CD4-positive, alpha-beta T cell treated with Interleukin-15 for 4 hours (primary cell): ENCODE results near the gene VMAC.

Experiments
- DNase-seq: peaks from one replicate; pipeline ENCODE4 v3.0.0-alpha.2; 2020; ENCODE audit warnings: low spot score

The VMAC gene

DNA sequence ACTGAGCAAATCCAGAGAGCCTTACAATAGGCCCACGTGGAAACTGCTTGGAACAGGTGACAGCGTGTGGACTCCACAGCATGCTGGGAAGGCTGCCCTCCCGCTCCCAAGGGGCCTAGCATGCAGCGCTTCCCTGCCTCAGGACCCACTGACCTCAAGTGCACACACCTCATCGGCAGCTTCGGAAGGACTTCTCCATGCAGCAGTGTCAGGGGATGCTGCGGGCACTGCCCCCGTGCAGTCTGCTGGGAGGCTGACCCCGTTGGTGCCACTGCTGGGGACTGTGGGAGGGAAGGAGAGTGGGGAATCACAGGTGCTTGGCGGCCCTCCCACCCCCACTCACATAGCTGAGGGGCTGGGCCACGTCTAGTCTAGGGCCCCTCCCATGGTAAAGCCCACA is 26.6 kb downstream of the VMAC start:
- no peak for DNase-seq

- DNase-seq: no peak
Observed at GRCh38 chr19:5932146-5932545, 27.5 kb downstream of the VMAC start.

DNA sequence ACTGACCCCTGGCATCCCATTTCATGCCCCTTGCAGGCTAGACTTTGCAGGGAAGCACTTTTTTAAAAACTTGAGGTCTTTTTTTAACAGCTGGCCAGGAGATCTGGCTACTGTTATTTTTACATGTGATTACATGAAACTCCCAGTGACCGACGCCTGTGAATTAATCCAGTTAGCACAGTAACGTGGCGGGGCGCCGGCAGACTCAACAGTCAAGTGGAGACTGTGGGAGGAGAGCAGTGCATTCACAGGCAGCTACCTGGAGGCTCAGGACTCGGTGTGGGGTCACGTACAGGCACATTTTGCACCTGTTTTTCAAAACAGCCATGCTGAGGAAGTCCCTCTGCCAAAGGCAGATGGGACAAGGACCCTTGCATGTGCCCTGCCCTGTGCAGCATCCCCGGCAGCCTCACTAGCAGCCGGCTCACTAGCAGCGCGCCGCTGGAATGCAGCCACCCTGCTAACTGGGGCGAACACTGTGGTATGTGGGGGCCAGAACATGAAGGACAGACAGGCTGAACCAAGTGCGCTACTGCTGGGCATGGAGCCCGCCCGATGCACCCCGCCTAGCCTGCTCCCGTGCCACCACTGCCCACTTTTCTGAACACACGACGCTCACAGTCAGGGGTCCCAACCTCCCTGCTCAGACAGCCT is 28.1 kb downstream of the VMAC start:
- no peak for DNase-seq

DNA sequence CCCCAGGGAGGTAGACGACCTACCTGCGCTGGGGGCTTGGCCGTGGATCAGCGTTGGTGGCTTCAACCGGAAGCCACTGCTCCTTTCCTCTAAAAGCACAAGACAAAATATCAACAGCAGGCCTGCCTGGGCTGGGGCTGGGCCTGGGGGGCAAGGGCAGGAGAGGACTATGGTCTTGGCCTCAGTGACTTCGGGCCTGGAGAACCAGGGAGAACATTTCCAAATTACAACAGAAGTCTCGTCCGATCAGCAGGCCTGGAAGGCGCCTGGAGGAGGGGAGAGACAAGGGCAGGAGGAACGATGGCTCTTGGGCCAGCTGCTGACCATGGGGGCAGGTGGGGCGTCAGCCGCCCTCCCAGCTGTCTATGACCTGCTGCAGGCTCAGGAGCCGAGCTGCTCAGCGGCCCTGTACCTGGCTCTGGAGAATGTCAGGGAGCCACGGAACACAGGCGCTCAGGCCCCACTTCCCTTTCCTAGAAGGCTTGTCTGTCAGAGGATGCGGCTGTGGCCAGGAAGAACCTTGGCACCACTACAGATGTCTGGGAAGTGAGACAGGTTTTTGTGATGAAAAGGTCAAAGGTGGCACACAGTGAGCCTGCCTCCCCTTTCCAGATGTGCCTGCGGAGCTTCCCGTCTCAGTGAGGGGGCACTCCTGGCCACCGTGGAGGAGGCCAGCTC is 28.9 kb downstream of the VMAC start:
- no peak for DNase-seq

DNA sequence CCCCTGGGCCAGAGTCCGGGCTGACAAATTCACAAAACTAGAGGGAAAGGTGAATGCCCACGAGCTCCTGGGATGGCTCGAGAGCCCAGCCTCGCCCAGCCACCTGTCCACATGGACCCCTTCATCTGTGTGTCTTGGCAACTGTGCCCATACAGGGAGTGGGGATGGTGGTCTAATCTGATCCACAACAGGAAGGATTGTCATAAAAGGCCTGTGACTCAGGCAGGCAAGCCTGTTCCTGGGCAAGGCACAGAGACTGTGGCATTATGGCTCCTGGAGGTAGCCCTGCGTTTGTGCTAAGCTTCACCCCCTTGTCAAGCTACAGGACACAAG is 29.4 kb downstream of the VMAC start:
- no peak for DNase-seq

GRCh38 chr19:5934774-5935472 is 30.3 kb downstream of the VMAC start:
- no peak for DNase-seq

DNA sequence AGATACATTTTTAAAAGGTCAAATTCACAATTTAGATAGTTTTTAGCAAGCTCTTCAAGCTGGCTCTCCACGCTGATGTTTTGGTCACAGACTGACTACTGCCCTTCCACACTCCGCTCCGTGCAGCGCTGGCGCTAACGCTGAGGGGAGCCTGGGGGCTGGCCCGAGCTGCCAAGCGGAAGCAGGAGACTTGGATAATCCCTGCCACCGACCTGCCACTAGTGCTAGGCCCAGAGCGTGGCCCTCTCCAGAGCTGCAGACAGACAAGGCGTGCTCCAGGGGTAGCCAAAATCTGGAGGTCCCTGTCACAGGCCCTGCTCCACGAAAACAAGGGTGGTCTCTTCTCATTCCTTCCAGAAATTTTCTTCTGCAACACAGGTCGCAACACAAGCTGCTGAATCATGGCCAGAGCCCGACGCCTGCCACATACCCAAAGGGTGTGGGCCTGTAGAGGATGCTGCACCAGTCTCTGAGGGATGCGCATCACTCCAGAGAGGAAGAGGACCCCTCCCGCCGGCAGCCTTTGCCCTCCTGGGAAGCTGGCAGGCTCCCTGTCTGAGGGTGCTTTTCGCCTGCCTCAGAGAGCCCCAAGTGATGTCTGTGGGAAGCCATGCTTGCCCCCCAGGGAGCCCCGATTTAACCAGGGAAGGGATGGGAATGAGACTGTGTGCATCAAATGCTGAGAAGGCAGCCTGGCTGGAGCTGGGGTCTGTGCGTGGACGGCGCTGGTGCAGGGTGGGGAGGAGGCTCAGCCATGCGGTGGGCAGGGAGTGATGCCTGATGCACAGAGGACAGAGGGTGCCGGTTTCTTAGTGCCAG is 31.0 kb downstream of the VMAC start:
- DNase-seq: no peak

- DNase-seq: no peak
Observed at GRCh38 chr19:5936292-5936592, 31.6 kb downstream of the VMAC start.

DNA sequence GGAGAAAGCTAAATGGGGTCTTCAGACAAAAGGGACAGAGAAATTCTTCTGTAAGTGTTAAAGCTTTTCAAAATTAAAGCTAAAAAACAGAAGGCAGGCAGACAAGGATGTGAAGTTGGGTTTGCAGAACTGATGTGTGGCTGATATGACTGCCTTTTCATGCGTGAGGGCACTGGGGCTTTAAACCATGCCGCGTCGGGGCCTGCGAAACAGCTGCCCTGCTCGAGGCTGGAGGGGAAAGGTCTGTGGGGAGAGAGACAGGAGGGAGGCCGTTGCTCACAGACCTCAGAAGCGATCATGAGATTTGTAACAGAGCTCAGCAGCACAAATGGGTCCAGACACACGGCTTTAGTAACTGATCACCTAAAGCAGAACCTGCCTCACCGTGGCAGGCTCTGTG is 32.9 kb downstream of the VMAC start:
- DNase-seq: no peak

DNA sequence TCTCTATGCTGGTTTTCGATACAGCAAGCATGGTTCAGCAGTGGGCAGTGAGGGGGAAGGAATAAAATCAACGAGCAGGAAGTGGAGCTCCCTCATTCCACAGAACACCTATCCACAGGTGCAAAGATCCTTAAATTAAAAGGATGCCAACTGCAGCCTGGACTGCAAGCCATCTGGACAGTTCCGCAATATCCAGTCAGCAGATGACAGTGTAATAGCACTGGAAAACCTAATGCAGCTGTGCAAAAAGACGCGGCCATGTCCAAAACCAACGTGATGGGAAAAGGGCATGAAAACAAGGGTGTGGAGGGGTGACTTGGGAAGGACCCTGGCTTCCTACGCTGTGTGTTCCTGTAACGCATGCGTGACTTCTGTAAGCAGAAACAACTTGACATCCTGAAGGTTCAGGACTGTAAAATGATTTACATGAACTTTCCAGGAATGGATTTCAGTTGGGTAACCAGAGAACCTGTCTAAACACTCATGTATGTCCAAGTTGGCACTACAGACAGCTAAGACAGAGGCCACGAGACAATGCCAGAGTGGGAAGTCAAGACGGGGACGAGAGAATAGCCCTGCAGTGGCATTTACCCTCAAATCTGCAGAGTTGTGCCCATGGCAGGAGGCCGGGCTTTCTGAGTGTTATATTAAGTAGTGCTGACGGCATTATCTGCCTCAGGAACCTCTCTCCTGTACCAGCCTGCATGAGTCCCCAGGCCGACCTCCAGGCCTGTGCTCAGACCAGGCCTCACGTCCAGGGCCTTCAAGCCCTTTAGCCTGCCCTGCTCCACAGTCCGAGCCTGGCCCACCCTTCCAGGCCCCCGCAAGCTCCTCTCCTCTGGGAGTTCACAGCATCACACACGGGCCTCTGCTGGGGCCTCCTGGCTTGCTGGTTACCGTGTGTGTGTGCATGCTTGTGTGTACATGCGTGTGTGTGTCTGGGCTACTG is 35.9 kb downstream of the VMAC start:
- no peak for DNase-seq

DNA sequence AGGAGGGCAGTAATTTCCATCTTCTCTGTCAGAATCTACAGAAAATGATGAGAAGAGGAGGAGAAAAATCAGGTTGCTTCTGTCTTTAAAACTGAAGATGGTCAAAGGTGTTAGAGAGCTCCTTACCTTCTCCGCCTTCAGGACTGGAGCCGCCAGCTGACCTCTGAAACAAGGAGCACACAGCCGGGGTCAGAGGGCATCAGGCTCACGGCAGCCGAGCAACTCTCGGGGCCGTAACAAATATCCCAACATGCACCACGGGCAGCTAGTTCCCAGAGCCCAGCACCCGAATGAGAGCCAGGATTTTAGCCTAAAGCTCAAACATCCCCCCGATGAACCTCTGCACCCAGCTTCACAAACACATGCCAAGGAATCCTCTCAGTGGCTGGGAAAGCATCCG is 37.0 kb downstream of the VMAC start:
- DNase-seq: no peak

- no peak for DNase-seq
Observed at GRCh38 chr19:5943045-5943444, 38.4 kb downstream of the VMAC start.

GRCh38 chr19:5943623-5944022 is 39.0 kb downstream of the VMAC start:
- no peak for DNase-seq

GRCh38 chr19:5947435-5947834 is 42.8 kb downstream of the VMAC start:
- no peak for DNase-seq

GRCh38 chr19:5948752-5949564 is 44.3 kb downstream of the VMAC start:
- DNase-seq: peak; percentile 24

DNA sequence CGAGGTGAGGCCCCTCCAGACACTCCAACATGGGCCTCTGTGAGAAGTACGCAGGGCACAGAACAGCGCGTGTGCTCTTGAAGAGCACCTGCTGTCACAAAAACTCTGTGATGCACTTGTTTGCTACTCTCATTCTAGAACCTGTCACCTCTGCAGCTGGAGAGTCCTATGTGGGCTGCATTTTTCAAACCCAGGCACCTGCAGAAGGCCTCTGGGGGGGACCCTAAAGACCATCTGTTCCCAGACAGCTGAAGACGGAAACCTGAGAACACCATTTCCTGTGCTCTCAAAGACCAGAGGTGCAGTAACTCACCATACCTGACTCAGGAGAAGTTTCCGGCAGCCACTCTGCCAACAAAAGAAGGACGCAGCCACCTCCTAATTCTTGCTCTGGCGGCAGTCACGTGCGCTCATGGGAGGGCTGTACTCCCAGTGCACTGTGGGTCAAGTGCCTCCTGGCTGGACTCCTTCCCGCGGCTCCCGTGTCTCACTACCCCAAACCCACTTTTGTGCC is 45.2 kb downstream of the VMAC start:
- peak; percentile 41 for DNase-seq

DNA sequence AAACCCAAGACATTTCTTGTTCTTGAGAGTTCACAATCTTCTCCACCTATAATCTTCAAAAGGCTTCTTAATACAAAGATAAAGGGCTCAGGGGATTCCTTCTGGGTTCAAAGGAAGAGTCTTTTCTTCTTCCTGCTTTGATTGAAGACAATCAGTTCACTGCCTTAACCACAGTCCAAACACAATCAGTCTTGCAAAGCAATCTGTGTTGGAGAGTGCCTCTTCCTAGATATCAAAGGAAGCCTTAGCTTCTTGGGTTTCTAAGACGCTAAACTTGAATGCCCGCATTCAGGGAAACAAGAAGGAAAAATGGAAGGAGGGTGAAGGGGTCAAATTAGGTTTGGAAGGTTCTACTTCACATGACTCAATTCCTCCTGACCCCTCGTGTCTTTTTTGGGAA is 46.1 kb downstream of the VMAC start:
- no peak for DNase-seq

GRCh38 chr19:5951338-5951861 is 46.7 kb downstream of the VMAC start:
- no peak for DNase-seq

DNA sequence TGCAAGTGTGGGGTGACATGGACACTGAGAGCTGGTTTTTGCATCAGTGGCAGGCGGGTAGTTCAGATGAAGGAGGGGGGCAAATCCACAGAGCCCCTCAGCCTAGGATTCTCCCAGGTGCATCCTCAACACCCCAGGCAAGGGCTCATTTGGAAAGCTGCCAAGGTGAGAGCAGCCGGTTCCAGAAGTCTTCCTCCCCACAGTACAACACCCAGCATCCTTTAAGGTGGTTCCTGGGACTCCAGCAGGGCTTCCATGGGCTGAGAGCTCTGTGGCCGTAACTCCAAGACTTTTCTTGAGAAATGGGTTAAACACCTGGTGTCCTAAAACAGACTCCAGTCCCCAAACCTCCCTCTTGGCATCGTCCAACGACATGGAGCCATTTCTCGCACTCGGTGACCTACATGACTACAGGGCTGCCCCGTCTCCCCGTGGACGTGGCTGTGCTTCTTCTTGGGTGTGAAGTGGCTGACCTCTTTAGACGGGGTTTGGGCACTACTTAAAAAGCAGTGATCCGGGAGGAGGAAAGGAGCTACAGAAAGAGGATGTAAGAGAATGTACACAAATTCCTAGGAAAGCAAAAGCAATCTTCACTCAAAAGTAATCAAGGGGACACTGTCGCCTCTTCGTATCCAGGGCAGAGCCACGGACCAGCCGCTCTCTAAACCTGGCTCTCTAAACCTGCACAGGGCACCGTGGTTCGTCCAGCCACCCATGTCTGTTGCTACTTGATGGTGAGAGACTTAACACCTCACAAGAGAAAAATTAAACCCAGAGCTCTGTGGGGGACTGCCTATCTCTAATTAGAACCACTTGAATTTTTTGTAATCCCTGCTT is 47.7 kb downstream of the VMAC start:
- no peak for DNase-seq
